ENCODE data around the gene IRF3.

IRF3 gene

DNA sequence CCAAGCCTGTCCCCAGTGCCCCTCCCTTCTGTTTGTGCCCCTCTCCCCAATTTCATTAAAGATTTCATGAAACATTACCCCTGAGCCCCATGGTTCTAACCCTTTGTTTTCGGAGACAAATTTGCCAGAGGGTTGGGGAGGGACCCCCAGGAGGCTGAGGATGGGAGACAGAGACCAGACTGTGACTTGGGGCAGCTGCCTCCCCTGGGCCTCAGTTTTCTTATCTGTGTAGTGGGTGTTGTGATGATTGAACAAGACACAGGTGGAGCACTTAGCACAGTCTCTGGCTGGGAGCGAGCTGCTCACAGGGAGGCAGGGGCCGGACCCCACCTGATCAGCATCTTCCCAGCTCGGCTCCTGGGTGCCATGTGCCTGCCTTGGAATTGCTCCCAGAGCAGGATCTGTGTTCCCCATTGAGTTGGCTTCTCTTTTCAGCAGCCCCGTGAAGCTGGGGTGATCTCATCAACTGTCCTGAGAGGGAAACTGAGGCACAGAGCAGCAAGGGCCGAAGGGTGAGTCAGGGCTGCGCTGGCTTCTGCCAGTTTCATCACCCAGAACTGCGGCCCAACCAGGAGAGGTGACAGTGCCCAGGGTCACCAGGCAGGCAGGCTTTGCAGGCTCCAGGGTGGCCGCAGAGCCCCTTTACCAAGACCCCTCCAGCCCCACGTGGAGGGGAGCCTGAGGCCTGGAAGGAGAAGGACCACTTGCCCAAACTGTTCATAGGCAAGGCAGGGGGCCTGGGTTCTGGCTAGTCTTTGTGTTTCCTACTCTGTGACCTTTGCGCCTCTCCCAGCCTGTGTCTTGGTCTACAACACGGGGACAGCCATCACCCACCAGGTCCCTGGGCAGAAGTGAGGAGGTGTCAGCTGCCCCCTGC is 6.9 kb downstream of the IRF3 start:
- Histone ChIP-seq H3K4me2 (ENCODE audit: low read length) (no peak overlapping the region), H3K4me1 (ENCODE audit: control insufficient read depth, low read length) (peaks cover 7% of the 10 kb centered on the region), H3K79me2 (ENCODE audit: control insufficient read depth, low read length) (peaks cover 15% of the 10 kb centered on the region), H3K36me3 (ENCODE audit: control insufficient read depth, low read length) (peaks cover 84% of the 10 kb centered on the region), H4K20me1 (ENCODE audit: control insufficient read depth, insufficient read depth, low read depth, low read length) (no peaks in the 10 kb centered on the region; the same call in 1 of the 2 replicates), H3K9me3 (ENCODE audit: control insufficient read depth, insufficient read depth, low read length) (no peaks in the 10 kb centered on the region), H3F3A (ENCODE audit: control insufficient read depth, insufficient read depth) (peaks cover 7% of the 10 kb centered on the region), H3K27ac (ENCODE audit: low read depth, low read length) (no peak overlapping the region), H3K27me3 (ENCODE audit: control insufficient read depth, low read length) (no peaks in the 10 kb centered on the region), H3K9me2 (replicated peaks; ENCODE audit: control insufficient read depth, low read length) (no peaks in the 10 kb centered on the region), H3K4me3 (ENCODE audit: low read length) (no peak overlapping the region)
- TF ChIP-seq, protein P1, sequence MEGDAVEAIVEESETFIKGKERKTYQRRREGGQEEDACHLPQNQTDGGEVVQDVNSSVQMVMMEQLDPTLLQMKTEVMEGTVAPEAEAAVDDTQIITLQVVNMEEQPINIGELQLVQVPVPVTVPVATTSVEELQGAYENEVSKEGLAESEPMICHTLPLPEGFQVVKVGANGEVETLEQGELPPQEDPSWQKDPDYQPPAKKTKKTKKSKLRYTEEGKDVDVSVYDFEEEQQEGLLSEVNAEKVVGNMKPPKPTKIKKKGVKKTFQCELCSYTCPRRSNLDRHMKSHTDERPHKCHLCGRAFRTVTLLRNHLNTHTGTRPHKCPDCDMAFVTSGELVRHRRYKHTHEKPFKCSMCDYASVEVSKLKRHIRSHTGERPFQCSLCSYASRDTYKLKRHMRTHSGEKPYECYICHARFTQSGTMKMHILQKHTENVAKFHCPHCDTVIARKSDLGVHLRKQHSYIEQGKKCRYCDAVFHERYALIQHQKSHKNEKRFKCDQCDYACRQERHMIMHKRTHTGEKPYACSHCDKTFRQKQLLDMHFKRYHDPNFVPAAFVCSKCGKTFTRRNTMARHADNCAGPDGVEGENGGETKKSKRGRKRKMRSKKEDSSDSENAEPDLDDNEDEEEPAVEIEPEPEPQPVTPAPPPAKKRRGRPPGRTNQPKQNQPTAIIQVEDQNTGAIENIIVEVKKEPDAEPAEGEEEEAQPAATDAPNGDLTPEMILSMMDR (IDR thresholded peaks at IDR 0.05; ENCODE audit: low read depth, low read length, poor library complexity, severe bottlenecking), result no peak
- no peak for TF ChIP-seq EZH2phosphoT487 (IDR thresholded peaks at IDR 0.05; ENCODE audit: borderline replicate concordance, low read length)

DNA sequence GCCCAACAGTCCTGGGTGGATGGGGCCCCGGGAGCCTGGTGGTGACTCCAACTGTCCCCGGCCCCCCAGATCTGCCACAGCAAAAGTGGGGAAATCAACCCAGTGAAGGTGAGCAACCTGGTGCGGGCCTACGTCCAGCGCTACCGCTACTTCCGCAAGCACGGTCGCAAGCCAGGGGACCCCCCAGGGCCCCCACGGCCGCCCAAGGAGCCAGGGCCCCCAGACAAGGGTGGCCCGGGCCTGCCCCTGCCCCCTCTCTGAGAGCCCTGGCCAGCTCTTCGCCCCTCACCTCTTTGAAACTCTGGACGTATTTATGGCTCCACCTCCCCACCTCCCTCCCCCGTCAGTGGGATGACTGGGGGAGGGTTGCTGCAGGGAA is 7.5 kb downstream of the IRF3 start:
- TF ChIP-seq, protein P1 (IDR thresholded peaks at IDR 0.05; ENCODE audit: low read depth, low read length, poor library complexity, severe bottlenecking), result no peak
- no peak for TF ChIP-seq EZH2phosphoT487 (IDR thresholded peaks at IDR 0.05; ENCODE audit: borderline replicate concordance, low read length)
- Histone ChIP-seq H3K9me3 (ENCODE audit: control insufficient read depth, insufficient read depth, low read length) (no peaks in the 10 kb centered on the region), H3K4me2 (ENCODE audit: low read length) (no peak overlapping the region), H3K27me3 (ENCODE audit: control insufficient read depth, low read length) (no peaks in the 10 kb centered on the region), H3K36me3 (ENCODE audit: control insufficient read depth, low read length) (peaks cover 87% of the 10 kb centered on the region), H4K20me1 (ENCODE audit: control insufficient read depth, insufficient read depth, low read depth, low read length) (no peaks in the 10 kb centered on the region), H3F3A (ENCODE audit: control insufficient read depth, insufficient read depth) (peaks cover 7% of the 10 kb centered on the region), H3K79me2 (ENCODE audit: control insufficient read depth, low read length) (peaks cover 8% of the 10 kb centered on the region), H3K4me3 (ENCODE audit: low read length) (no peak overlapping the region), H3K9me2 (replicated peaks; ENCODE audit: control insufficient read depth, low read length) (no peaks in the 10 kb centered on the region), H3K27ac (ENCODE audit: low read depth, low read length) (no peak overlapping the region), H3K4me1 (ENCODE audit: control insufficient read depth, low read length) (no peaks in the 10 kb centered on the region)

DNA sequence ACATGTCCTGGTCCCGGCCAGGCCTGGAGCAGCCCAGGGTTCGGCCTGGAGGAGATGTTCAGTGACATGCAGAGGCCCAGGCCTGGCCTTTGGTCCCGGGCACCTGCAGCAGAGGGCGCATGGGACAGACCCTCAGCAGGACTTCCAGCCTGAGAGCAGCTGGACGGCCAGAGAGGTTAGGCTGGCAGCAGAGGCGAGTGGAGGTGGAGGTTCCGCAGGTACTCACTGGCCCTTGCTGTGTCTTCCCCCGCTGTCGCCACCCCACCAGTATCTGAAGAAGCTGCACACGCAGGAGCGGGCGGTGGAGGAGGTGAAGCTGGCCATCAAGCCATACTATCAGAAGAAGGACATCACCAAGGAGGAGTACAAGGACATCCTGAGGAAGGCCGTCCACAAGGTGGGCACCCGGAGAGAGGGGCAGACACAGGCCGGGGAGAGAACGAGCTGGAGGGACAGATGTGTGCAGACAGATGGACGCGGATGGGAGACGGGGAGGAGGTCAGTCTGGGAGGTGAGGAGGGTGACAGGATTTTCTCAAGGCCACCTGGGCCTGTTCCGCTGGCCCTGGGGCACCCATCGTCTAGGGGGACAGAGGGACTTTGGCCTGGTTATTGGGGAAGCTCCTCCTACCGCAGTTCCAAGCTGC is 8.0 kb downstream of the IRF3 start:
- Histone ChIP-seq H3K4me2 (ENCODE audit: low read length) (no peak overlapping the region), H3K9me3 (ENCODE audit: control insufficient read depth, insufficient read depth, low read length) (no peaks in the 10 kb centered on the region), H3K27ac (ENCODE audit: low read depth, low read length) (no peak overlapping the region), H3K79me2 (ENCODE audit: control insufficient read depth, low read length) (peaks cover 3% of the 10 kb centered on the region), H4K20me1 (ENCODE audit: control insufficient read depth, insufficient read depth, low read depth, low read length) (no peaks in the 10 kb centered on the region), H3K9me2 (replicated peaks; ENCODE audit: control insufficient read depth, low read length) (no peaks in the 10 kb centered on the region), H3F3A (ENCODE audit: control insufficient read depth, insufficient read depth) (peaks cover 7% of the 10 kb centered on the region), H3K27me3 (ENCODE audit: control insufficient read depth, low read length) (no peaks in the 10 kb centered on the region), H3K4me3 (ENCODE audit: low read length) (no peak overlapping the region), H3K36me3 (ENCODE audit: control insufficient read depth, low read length) (peaks cover 87% of the 10 kb centered on the region), H3K4me1 (ENCODE audit: control insufficient read depth, low read length) (no peaks in the 10 kb centered on the region)
- no peak for TF ChIP-seq EZH2phosphoT487 (IDR thresholded peaks at IDR 0.05; ENCODE audit: borderline replicate concordance, low read length)
- TF ChIP-seq, protein P1 (IDR thresholded peaks at IDR 0.05; ENCODE audit: low read depth, low read length, poor library complexity, severe bottlenecking), result no peak

Data from DOHH2 (cell line).